Erythroblast (primary cell): ENCODE results near the gene OVCA2.

Experiments used
- GATA1 ChIP-seq: IDR thresholded peaks from 2 replicates; pipeline ENCODE4 v1.6.1; 2011; ENCODE audit warnings: low read depth, mild to moderate bottlenecking, control low read depth, low read length, moderate library complexity
- POLR2A ChIP-seq: IDR thresholded peaks from 2 replicates; pipeline ENCODE4 v1.6.1; 2011; ENCODE audit warnings: mild to moderate bottlenecking, low read length

GRCh38 chr17:2019723-2020122, 22.1 kb upstream of the OVCA2 start:
- TF ChIP-seq POLR2A (no peak), GATA1 (no peak)
